ENCODE measurements around the gene SPEN. TPM values are rescaled to one million over a fixed set of nuclear protein-coding genes. Genes with fewer than 3 reads are reported as not detected.

SPEN gene
- total RNA-seq, 1 donor from 2014 or later, result 19.2 TPM

DNA sequence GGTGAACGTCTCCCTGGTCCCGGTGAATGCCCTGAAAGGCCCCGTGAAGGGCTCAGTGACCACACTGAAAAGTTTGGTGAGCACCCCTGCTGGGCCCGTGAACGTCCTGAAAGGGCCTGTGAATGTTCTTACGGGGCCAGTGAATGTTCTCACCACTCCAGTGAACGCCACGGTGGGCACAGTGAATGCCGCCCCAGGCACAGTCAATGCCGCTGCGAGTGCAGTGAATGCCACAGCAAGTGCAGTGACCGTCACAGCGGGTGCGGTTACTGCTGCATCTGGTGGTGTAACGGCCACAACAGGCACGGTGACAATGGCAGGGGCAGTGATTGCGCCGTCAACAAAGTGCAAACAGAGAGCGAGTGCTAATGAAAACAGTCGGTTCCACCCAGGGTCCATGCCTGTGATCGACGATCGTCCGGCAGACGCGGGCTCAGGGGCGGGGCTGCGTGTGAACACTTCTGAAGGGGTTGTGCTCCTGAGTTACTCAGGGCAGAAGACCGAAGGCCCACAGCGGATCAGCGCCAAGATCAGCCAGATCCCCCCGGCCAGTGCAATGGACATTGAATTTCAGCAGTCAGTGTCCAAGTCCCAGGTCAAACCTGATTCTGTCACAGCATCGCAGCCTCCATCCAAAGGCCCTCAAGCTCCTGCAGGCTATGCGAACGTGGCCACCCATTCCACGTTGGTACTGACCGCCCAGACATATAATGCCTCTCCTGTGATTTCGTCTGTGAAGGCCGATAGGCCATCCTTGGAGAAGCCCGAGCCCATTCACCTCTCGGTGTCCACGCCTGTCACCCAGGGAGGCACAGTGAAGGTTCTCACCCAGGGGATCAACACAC, 86.9 kb downstream of the SPEN start:
- FAIRE-seq (no peak), DNase-seq (ENCODE audit: low read depth) (no peak)
- H3K4me3 ChIP-seq (ENCODE audit: low read depth, low read length), result no peak overlapping the region
- H3K36me3 ChIP-seq (ENCODE audit: control insufficient read depth, insufficient read depth, low read length), result peaks cover 41% of the 10 kb centered on the region
- H3K27me3 ChIP-seq (ENCODE audit: control insufficient read depth, insufficient read depth, low read length), result no peaks in the 10 kb centered on the region
- TF ChIP-seq, protein P1, sequence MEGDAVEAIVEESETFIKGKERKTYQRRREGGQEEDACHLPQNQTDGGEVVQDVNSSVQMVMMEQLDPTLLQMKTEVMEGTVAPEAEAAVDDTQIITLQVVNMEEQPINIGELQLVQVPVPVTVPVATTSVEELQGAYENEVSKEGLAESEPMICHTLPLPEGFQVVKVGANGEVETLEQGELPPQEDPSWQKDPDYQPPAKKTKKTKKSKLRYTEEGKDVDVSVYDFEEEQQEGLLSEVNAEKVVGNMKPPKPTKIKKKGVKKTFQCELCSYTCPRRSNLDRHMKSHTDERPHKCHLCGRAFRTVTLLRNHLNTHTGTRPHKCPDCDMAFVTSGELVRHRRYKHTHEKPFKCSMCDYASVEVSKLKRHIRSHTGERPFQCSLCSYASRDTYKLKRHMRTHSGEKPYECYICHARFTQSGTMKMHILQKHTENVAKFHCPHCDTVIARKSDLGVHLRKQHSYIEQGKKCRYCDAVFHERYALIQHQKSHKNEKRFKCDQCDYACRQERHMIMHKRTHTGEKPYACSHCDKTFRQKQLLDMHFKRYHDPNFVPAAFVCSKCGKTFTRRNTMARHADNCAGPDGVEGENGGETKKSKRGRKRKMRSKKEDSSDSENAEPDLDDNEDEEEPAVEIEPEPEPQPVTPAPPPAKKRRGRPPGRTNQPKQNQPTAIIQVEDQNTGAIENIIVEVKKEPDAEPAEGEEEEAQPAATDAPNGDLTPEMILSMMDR (IDR thresholded peaks at IDR 0.05; ENCODE audit: insufficient read depth, low read length, severe bottlenecking), result no peak

DNA sequence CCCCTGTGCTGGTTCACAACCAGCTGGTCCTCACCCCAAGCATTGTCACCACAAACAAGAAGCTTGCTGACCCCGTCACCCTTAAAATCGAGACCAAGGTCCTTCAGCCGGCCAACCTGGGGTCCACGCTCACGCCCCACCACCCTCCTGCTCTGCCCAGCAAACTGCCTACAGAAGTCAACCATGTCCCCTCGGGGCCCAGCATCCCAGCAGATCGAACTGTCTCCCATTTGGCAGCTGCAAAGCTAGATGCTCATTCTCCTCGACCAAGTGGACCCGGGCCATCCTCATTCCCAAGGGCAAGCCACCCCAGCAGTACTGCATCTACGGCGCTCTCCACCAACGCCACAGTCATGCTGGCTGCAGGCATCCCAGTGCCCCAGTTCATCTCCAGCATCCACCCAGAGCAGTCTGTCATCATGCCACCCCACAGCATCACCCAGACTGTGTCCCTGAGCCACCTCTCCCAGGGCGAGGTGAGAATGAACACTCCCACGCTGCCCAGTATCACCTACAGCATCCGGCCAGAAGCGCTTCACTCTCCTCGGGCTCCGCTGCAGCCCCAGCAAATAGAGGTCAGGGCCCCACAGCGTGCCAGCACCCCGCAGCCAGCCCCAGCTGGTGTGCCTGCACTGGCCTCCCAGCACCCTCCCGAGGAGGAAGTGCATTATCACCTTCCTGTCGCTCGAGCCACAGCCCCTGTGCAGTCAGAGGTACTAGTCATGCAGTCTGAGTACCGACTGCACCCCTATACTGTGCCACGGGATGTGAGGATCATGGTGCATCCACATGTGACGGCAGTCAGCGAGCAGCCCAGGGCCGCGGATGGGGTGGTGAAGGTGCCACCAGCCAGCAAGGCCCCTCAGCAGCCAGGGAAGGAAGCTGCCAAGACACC, 87.8 kb downstream of the SPEN start:
- DNase-seq (ENCODE audit: low read depth) (no peak), FAIRE-seq (peak; percentile 68)
- TF ChIP-seq, protein P1 (IDR thresholded peaks at IDR 0.05; ENCODE audit: insufficient read depth, low read length, severe bottlenecking), result no peak
- H3K27me3 ChIP-seq (ENCODE audit: control insufficient read depth, insufficient read depth, low read length), result no peaks in the 10 kb centered on the region
- no peak overlapping the region for H3K4me3 ChIP-seq (ENCODE audit: low read depth, low read length)
- H3K36me3 ChIP-seq (ENCODE audit: control insufficient read depth, insufficient read depth, low read length), result peaks cover 37% of the 10 kb centered on the region

DNA sequence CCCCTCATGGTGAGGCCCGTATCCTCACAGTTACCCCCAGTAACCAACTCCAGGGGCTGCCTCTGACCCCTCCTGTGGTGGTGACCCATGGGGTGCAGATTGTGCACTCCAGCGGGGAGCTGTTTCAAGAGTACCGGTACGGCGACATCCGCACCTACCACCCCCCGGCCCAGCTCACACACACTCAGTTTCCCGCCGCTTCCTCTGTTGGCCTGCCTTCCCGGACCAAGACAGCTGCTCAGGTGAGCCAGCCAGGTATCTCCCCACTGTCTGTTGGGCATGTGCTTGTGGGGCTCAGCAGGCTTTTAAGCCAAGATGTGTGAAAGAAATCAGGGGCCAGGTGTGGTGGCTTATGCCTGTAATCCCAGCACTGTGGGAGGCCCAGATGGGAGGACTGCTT, 88.5 kb downstream of the SPEN start:
- H3K27me3 ChIP-seq (ENCODE audit: control insufficient read depth, insufficient read depth, low read length), result no peaks in the 10 kb centered on the region
- TF ChIP-seq, protein P1 (IDR thresholded peaks at IDR 0.05; ENCODE audit: insufficient read depth, low read length, severe bottlenecking), result no peak
- peaks cover 37% of the 10 kb centered on the region for H3K36me3 ChIP-seq (ENCODE audit: control insufficient read depth, insufficient read depth, low read length)
- no peak for FAIRE-seq
- no peak for DNase-seq (ENCODE audit: low read depth)
- no peak overlapping the region for H3K4me3 ChIP-seq (ENCODE audit: low read depth, low read length)

DNA sequence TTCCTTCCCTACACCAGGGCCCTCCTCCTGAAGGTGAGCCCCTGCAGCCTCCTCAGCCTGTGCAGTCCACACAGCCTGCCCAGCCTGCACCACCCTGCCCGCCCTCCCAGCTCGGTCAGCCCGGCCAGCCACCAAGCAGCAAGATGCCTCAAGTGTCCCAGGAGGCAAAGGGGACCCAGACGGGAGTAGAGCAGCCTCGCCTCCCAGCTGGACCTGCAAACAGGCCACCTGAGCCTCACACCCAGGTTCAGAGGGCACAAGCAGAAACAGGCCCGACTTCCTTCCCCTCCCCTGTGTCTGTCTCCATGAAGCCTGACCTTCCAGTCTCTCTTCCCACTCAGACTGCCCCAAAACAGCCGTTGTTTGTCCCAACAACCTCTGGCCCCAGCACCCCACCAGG, 89.6 kb downstream of the SPEN start:
- Histone ChIP-seq H3K27me3 (ENCODE audit: control insufficient read depth, insufficient read depth, low read length) (no peaks in the 10 kb centered on the region), H3K4me3 (ENCODE audit: low read depth, low read length) (no peak overlapping the region), H3K36me3 (ENCODE audit: control insufficient read depth, insufficient read depth, low read length) (peaks cover 35% of the 10 kb centered on the region)
- DNase-seq (ENCODE audit: low read depth) (no peak), FAIRE-seq (no peak)
- TF ChIP-seq, protein P1 (IDR thresholded peaks at IDR 0.05; ENCODE audit: insufficient read depth, low read length, severe bottlenecking), result no peak

DNA sequence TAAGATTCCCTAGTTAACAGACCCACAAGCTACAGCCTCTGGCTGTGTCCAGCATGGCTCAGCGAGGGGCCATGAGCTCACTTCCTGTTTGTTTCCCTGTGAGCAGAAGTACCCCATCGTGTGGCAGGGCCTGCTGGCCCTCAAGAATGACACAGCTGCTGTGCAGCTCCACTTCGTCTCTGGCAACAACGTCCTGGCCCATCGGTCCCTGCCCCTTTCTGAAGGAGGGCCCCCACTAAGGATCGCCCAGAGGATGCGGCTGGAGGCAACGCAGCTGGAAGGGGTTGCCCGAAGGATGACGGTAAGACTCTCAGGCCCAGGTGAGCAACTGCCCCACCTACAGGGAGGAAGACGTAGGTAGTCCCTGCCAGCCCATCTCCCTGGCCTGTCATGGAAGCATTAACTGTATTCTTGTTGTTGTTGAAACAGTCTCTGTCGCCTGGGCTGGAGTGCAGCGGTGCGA, 90.2 kb downstream of the SPEN start:
- FAIRE-seq (no peak), DNase-seq (ENCODE audit: low read depth) (peak; percentile 21)
- no peaks in the 10 kb centered on the region for H3K27me3 ChIP-seq (ENCODE audit: control insufficient read depth, insufficient read depth, low read length)
- H3K36me3 ChIP-seq (ENCODE audit: control insufficient read depth, insufficient read depth, low read length), result peaks cover 34% of the 10 kb centered on the region
- TF ChIP-seq, protein P1 (IDR thresholded peaks at IDR 0.05; ENCODE audit: insufficient read depth, low read length, severe bottlenecking), result peak; percentile 31
- no peak overlapping the region for H3K4me3 ChIP-seq (ENCODE audit: low read depth, low read length)

Data from bronchial epithelial cell (primary cell).